HG03354 (cell line): ENCODE results near the gene SNCB.
A peak's percentile ranks its signal among the peaks of the same experiment; 100 is the strongest.

ENCODE experiments used
- ATAC-seq: cut with Tn5 transposase; IDR thresholded peaks from one replicate; pipeline ENCODE4 v1.9.1; 2021; ENCODE audit warnings: mild to moderate bottlenecking; ENCODE audit not compliant: unreplicated experiment, poor library complexity, severe bottlenecking

SNCB gene

GRCh38 chr5:176629853-176630680 lies at the start of gene SNCB, which contains the start of gene EIF4E1B:
Gene SNCB, minus strand, starts transcription at chr5:176630534. Its CDS starts 880 bp downstream, at chr5:176629654.
Gene EIF4E1B, plus strand, starts transcription at chr5:176630675. Its CDS starts 12,113 bp downstream, at chr5:176642788.
- peak; percentile 83 for ATAC-seq

GRCh38 chr5:176679365-176680225 lies 49.3 kb upstream of the SNCB start:
- no peak for ATAC-seq

- ATAC-seq, result no peak
These were observed 48.2 kb upstream of the SNCB start for GRCh38 chr5:176678584-176678983.

- no peak for ATAC-seq
These were observed 47.0 kb upstream of the SNCB start for GRCh38 chr5:176677209-176677939.

GRCh38 chr5:176676361-176676824 lies 46.1 kb upstream of the SNCB start:
- ATAC-seq, result peak; percentile 72

- no peak for ATAC-seq
These were observed 45.5 kb upstream of the SNCB start for GRCh38 chr5:176675676-176676360.

GRCh38 chr5:176674799-176675198 lies 44.5 kb upstream of the SNCB start:
- ATAC-seq, result no peak

GRCh38 chr5:176673651-176674583 lies 43.6 kb upstream of the SNCB start:
- ATAC-seq, result no peak

- ATAC-seq, result no peak
These were observed 41.8 kb upstream of the SNCB start for GRCh38 chr5:176671890-176672747.

GRCh38 chr5:176671399-176671798 lies 41.1 kb upstream of the SNCB start:
- no peak for ATAC-seq

- no peak for ATAC-seq
These were observed 40.1 kb upstream of the SNCB start for GRCh38 chr5:176670449-176670848.

- no peak for ATAC-seq
These were observed 37.3 kb upstream of the SNCB start for GRCh38 chr5:176667637-176668036.

GRCh38 chr5:176665517-176665916 lies 35.2 kb upstream of the SNCB start:
- no peak for ATAC-seq

GRCh38 chr5:176664886-176665285 lies 34.6 kb upstream of the SNCB start:
- ATAC-seq, result no peak

GRCh38 chr5:176664479-176664878 lies 34.1 kb upstream of the SNCB start:
- no peak for ATAC-seq

- no peak for ATAC-seq
These were observed 33.2 kb upstream of the SNCB start for GRCh38 chr5:176663566-176663965.
